Effector memory CD8-positive, alpha-beta T cell (primary cell): ENCODE measurements around the gene COL4A3.
A peak's percentile ranks its signal among the peaks of the same experiment; 100 is the strongest.

ENCODE experiments used
- ATAC-seq: fragments of 150-1000 bp; cut with Tn5 transposase; replicated peaks from 2 replicates; pipeline ENCODE4 v1.10.0; 2021; ENCODE audit warnings: mild to moderate bottlenecking, moderate library complexity
- DNase-seq, 3 experiments: peaks; one replicate each; pipeline ENCODE4 v3.0.0; 2021
- H3K27ac Mint-ChIP-seq, 2 donors: one replicate each; pipeline ENCODE4 v1.8.0; 2022; ENCODE audit warnings: mild to moderate bottlenecking in 2 of 2, mixed read lengths in 2 of 2, moderate library complexity in 2 of 2
- H3K27me3 Mint-ChIP-seq, 2 donors: one replicate each; pipeline ENCODE4 v1.8.0; 2022; ENCODE audit warnings: mixed read lengths in 2 of 2
- H3K36me3 Mint-ChIP-seq: one replicate; pipeline ENCODE4 v1.8.0; 2022; ENCODE audit warnings: mild to moderate bottlenecking, moderate library complexity, mixed read lengths; ENCODE audit not compliant: insufficient read depth
- H3K4me1 Mint-ChIP-seq, 2 donors: one replicate each; pipeline ENCODE4 v1.8.0; 2022; ENCODE audit warnings: low read depth in 2 of 2, mixed read lengths in 2 of 2
- H3K4me3 Mint-ChIP-seq, 2 donors: one replicate each; pipeline ENCODE4 v1.8.0; 2022; ENCODE audit warnings: mild to moderate bottlenecking in 2 of 2, mixed read lengths in 2 of 2, moderate library complexity in 2 of 2
- H3K9me3 Mint-ChIP-seq, 2 donors: one replicate each; pipeline ENCODE4 v1.8.0; 2022; ENCODE audit warnings: mixed read lengths in 2 of 2
- total RNA-seq, 9 experiments: gene quantifications; one replicate each; lab custom pipeline; 2026; lab: John Stamatoyannopoulos, UW

Gene COL4A3
- 0 to 2.5 (median 0.11) reads per million in 9 experiments for total RNA-seq

GRCh38 chr2:227163998-227164762, at the start of gene COL4A3, which contains the start of gene COL4A4:
TSS of gene COL4A3 (plus strand) at chr2:227164624. CDS start at chr2:227164727, 103 bp downstream.
TSS of gene COL4A4 (minus strand) at chr2:227164205. CDS start at chr2:227147483, 16,722 bp downstream.
- H3K27ac Mint-ChIP-seq: no peak within 1 kb of the TSS
- H3K4me1 Mint-ChIP-seq: peaks cover 4 to 6% of the 10 kb centered on the region in 2 donors
- H3K36me3 Mint-ChIP-seq: no peaks in the 10 kb centered on the region
- ATAC-seq (peak; percentile 78), DNase-seq (peak in 2 of 3 experiments; percentile 4 to 5)
- peaks cover 37 to 61% of the 10 kb centered on the region in 2 donors for H3K27me3 Mint-ChIP-seq
- no peaks in the 10 kb centered on the region for H3K9me3 Mint-ChIP-seq
- H3K4me3 Mint-ChIP-seq: peak within 1 kb of the TSS; percentile 72 to 77

- no peaks in the 10 kb centered on the region for H3K36me3 Mint-ChIP-seq
- H3K4me3 Mint-ChIP-seq: no peak overlapping the region
- H3K27me3 Mint-ChIP-seq: peaks cover 21 to 26% of the 10 kb centered on the region in 2 donors
- no peaks in the 10 kb centered on the region for H3K9me3 Mint-ChIP-seq
- DNase-seq (no peak), ATAC-seq (no peak)
- no peak overlapping the region for H3K27ac Mint-ChIP-seq
- H3K4me1 Mint-ChIP-seq: no peaks in the 10 kb centered on the region
Measured at GRCh38 chr2:227115761-227116160, 48.7 kb upstream of the COL4A3 start.

- no peak for ATAC-seq
Measured at GRCh38 chr2:227117027-227117426, 47.4 kb upstream of the COL4A3 start.

GRCh38 chr2:227117852-227118251, 46.6 kb upstream of the COL4A3 start:
- DNase-seq (no peak), ATAC-seq (no peak)
- Mint-ChIP-seq H3K4me1 (no peaks in the 10 kb centered on the region), H3K9me3 (no peaks in the 10 kb centered on the region), H3K27ac (no peak overlapping the region), H3K27me3 (peaks cover 17 to 21% of the 10 kb centered on the region in 2 donors), H3K36me3 (no peaks in the 10 kb centered on the region), H3K4me3 (no peak overlapping the region)

More at GRCh38 chr2:227117027-227117426, 47.4 kb upstream of the COL4A3 start:
- Mint-ChIP-seq H3K4me3 (no peak overlapping the region), H3K36me3 (no peaks in the 10 kb centered on the region), H3K27me3 (peaks cover 21 to 26% of the 10 kb centered on the region in 2 donors), H3K4me1 (no peaks in the 10 kb centered on the region), H3K9me3 (no peaks in the 10 kb centered on the region), H3K27ac (no peak overlapping the region)
- DNase-seq: no peak

- no peaks in the 10 kb centered on the region for H3K4me1 Mint-ChIP-seq
- no peak for ATAC-seq
Measured at GRCh38 chr2:227118353-227118752, 46.1 kb upstream of the COL4A3 start.

GRCh38 chr2:227123697-227124096, 40.7 kb upstream of the COL4A3 start:
- no peak overlapping the region for H3K4me3 Mint-ChIP-seq
- no peaks in the 10 kb centered on the region for H3K36me3 Mint-ChIP-seq
- H3K27me3 Mint-ChIP-seq: peaks cover 18 to 28% of the 10 kb centered on the region in 2 donors
- DNase-seq (no peak), ATAC-seq (no peak)
- no peaks in the 10 kb centered on the region for H3K9me3 Mint-ChIP-seq
- H3K27ac Mint-ChIP-seq: no peak overlapping the region
- no peaks in the 10 kb centered on the region for H3K4me1 Mint-ChIP-seq

More at GRCh38 chr2:227118353-227118752, 46.1 kb upstream of the COL4A3 start:
- H3K27ac Mint-ChIP-seq: no peak overlapping the region
- DNase-seq: no peak
- no peak overlapping the region for H3K4me3 Mint-ChIP-seq
- no peaks in the 10 kb centered on the region for H3K9me3 Mint-ChIP-seq
- H3K27me3 Mint-ChIP-seq: peaks cover 21% of the 10 kb centered on the region in 2 donors
- H3K36me3 Mint-ChIP-seq: no peaks in the 10 kb centered on the region

- no peaks in the 10 kb centered on the region for H3K4me1 Mint-ChIP-seq
- ATAC-seq (no peak), DNase-seq (no peak)
- H3K27me3 Mint-ChIP-seq: peaks cover 22 to 35% of the 10 kb centered on the region in 2 donors
- no peak overlapping the region for H3K4me3 Mint-ChIP-seq
- H3K9me3 Mint-ChIP-seq: no peaks in the 10 kb centered on the region
- H3K36me3 Mint-ChIP-seq: no peaks in the 10 kb centered on the region
- no peak overlapping the region for H3K27ac Mint-ChIP-seq
Measured at GRCh38 chr2:227124811-227125210, 39.6 kb upstream of the COL4A3 start.

GRCh38 chr2:227125506-227125905, 38.9 kb upstream of the COL4A3 start:
- H3K36me3 Mint-ChIP-seq: no peaks in the 10 kb centered on the region
- peaks cover 27 to 39% of the 10 kb centered on the region in 2 donors for H3K27me3 Mint-ChIP-seq
- no peaks in the 10 kb centered on the region for H3K4me1 Mint-ChIP-seq
- no peak overlapping the region for H3K4me3 Mint-ChIP-seq
- no peak for DNase-seq
- H3K9me3 Mint-ChIP-seq: no peaks in the 10 kb centered on the region
- ATAC-seq: no peak
- H3K27ac Mint-ChIP-seq: no peak overlapping the region

- H3K27me3 Mint-ChIP-seq: peaks cover 40 to 55% of the 10 kb centered on the region in 2 donors
- H3K9me3 Mint-ChIP-seq: no peaks in the 10 kb centered on the region
- DNase-seq: no peak
- H3K27ac Mint-ChIP-seq: no peak overlapping the region
- no peaks in the 10 kb centered on the region for H3K4me1 Mint-ChIP-seq
- H3K4me3 Mint-ChIP-seq: no peak overlapping the region
- ATAC-seq: no peak
- H3K36me3 Mint-ChIP-seq: no peaks in the 10 kb centered on the region
Measured at GRCh38 chr2:227127201-227127600, 37.2 kb upstream of the COL4A3 start.

- ATAC-seq: no peak
- Mint-ChIP-seq H3K27ac (no peak overlapping the region), H3K36me3 (no peaks in the 10 kb centered on the region), H3K4me3 (no peak overlapping the region), H3K9me3 (no peaks in the 10 kb centered on the region), H3K27me3 (peaks cover 30 to 38% of the 10 kb centered on the region in 2 donors), H3K4me1 (no peaks in the 10 kb centered on the region)
- no peak for DNase-seq
Measured at GRCh38 chr2:227130636-227131035, 33.8 kb upstream of the COL4A3 start.

- DNase-seq: no peak
- H3K36me3 Mint-ChIP-seq: no peaks in the 10 kb centered on the region
- H3K4me1 Mint-ChIP-seq: no peaks in the 10 kb centered on the region
- no peaks in the 10 kb centered on the region for H3K9me3 Mint-ChIP-seq
- peaks cover 33 to 51% of the 10 kb centered on the region in 2 donors for H3K27me3 Mint-ChIP-seq
- H3K4me3 Mint-ChIP-seq: no peak overlapping the region
- H3K27ac Mint-ChIP-seq: no peak overlapping the region
- no peak for ATAC-seq
Measured at GRCh38 chr2:227132986-227133385, 31.4 kb upstream of the COL4A3 start.

- Mint-ChIP-seq H3K9me3 (no peaks in the 10 kb centered on the region), H3K4me3 (no peak overlapping the region), H3K4me1 (no peaks in the 10 kb centered on the region), H3K27ac (peak overlapping the region in 1 of 2 donors; percentile 39), H3K27me3 (peaks cover 23 to 38% of the 10 kb centered on the region in 2 donors), H3K36me3 (no peaks in the 10 kb centered on the region)
- DNase-seq: no peak
- ATAC-seq: no peak
Measured at GRCh38 chr2:227134591-227134990, 29.8 kb upstream of the COL4A3 start.

GRCh38 chr2:227141301-227141700, 23.1 kb upstream of the COL4A3 start:
- peaks cover 3 to 12% of the 10 kb centered on the region in 2 donors for H3K27me3 Mint-ChIP-seq
- H3K4me3 Mint-ChIP-seq: no peak overlapping the region
- ATAC-seq: no peak
- no peak for DNase-seq
- no peaks in the 10 kb centered on the region for H3K9me3 Mint-ChIP-seq
- H3K4me1 Mint-ChIP-seq: no peaks in the 10 kb centered on the region
- H3K36me3 Mint-ChIP-seq: no peaks in the 10 kb centered on the region
- H3K27ac Mint-ChIP-seq: no peak overlapping the region

- H3K9me3 Mint-ChIP-seq: no peaks in the 10 kb centered on the region
- no peaks in the 10 kb centered on the region for H3K4me1 Mint-ChIP-seq
- H3K36me3 Mint-ChIP-seq: peaks cover 5% of the 10 kb centered on the region
- DNase-seq (no peak), ATAC-seq (no peak)
- H3K4me3 Mint-ChIP-seq: no peak overlapping the region
- H3K27me3 Mint-ChIP-seq: peaks cover 10 to 11% of the 10 kb centered on the region in 2 donors
- no peak overlapping the region for H3K27ac Mint-ChIP-seq
Measured at GRCh38 chr2:227143895-227144294, 20.5 kb upstream of the COL4A3 start.
